Osteocyte (in vitro differentiated cells): Measurements from ENCODE around the gene C10orf105. TPM values are rescaled to one million over a fixed set of nuclear protein-coding genes. Genes with fewer than 3 reads are reported as not detected.

Experiments used
- DNase-seq: peaks from one replicate; pipeline ENCODE4 v3.0.0; 2021; ENCODE audit warnings: mixed read lengths; ENCODE audit not compliant: unreplicated experiment; ENCODE audit errors: extremely low spot score
- H3K27ac Mint-ChIP-seq: one replicate; pipeline ENCODE4 v1.8.0; 2021; ENCODE audit warnings: mild to moderate bottlenecking, mixed read lengths; ENCODE audit not compliant: unreplicated experiment
- H3K27me3 Mint-ChIP-seq: one replicate; pipeline ENCODE4 v1.8.0; 2021; ENCODE audit warnings: mixed read lengths; ENCODE audit not compliant: unreplicated experiment
- H3K36me3 Mint-ChIP-seq: one replicate; pipeline ENCODE4 v1.8.0; 2021; ENCODE audit warnings: mixed read lengths; ENCODE audit not compliant: unreplicated experiment
- H3K4me1 Mint-ChIP-seq: one replicate; pipeline ENCODE4 v1.8.0; 2021; ENCODE audit warnings: mixed read lengths; ENCODE audit not compliant: unreplicated experiment
- H3K4me3 Mint-ChIP-seq: one replicate; pipeline ENCODE4 v1.8.0; 2021; ENCODE audit warnings: mild to moderate bottlenecking, moderate library complexity, mixed read lengths; ENCODE audit not compliant: unreplicated experiment
- H3K9me3 Mint-ChIP-seq: one replicate; pipeline ENCODE4 v1.8.0; 2021; ENCODE audit warnings: mixed read lengths; ENCODE audit not compliant: unreplicated experiment
- total RNA-seq: library from RNA; stranded (reverse); gene quantifications from 2 replicates; pipeline ENCODE4 v1.2.1, GENCODE V29; 2021
- TF ChIP-seq, protein P1 (sequence below): fragments of 200-600 bp; sonication (generic); IDR thresholded peaks from 2 replicates; pipeline ENCODE4 v1.5.0; 2021; ENCODE audit warnings: antibody characterized with exemption, mild to moderate bottlenecking, moderate library complexity

The C10orf105 gene
- total RNA-seq, 1 donor from 2014 or later: not detected

DNA sequence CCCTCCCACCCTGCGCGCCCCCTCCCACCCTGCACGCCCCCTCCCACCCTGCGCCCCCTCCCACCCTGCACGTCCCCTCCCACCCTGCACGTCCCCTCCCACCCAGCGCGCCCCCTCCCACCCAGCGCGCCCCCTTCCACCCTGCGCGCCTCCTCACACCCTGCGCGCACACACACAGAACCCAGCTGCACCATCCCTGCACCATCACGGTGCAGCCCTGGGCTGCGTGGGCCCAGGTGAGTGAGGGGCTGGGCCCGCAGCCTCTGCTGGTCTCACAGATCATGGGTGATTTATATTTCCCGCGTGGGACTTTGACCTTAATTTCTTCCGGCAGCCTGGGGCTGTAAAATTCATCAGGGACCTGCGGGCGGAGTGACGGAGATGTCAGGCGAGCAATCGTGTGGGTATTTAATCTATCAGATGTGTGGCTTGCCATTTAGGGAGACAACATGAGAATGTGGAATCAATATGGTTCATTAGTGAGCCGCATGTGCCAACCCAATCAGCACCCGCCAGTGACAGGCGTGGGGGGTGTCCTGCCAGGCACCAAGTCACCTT, 57.7 kb downstream of the C10orf105 start:
- Mint-ChIP-seq H3K9me3 (no peaks in the 10 kb centered on the region), H3K27me3 (peaks cover 48% of the 10 kb centered on the region), H3K27ac (no peak overlapping the region), H3K4me3 (no peak overlapping the region), H3K36me3 (no peaks in the 10 kb centered on the region), H3K4me1 (no peaks in the 10 kb centered on the region)
- TF ChIP-seq, protein P1, sequence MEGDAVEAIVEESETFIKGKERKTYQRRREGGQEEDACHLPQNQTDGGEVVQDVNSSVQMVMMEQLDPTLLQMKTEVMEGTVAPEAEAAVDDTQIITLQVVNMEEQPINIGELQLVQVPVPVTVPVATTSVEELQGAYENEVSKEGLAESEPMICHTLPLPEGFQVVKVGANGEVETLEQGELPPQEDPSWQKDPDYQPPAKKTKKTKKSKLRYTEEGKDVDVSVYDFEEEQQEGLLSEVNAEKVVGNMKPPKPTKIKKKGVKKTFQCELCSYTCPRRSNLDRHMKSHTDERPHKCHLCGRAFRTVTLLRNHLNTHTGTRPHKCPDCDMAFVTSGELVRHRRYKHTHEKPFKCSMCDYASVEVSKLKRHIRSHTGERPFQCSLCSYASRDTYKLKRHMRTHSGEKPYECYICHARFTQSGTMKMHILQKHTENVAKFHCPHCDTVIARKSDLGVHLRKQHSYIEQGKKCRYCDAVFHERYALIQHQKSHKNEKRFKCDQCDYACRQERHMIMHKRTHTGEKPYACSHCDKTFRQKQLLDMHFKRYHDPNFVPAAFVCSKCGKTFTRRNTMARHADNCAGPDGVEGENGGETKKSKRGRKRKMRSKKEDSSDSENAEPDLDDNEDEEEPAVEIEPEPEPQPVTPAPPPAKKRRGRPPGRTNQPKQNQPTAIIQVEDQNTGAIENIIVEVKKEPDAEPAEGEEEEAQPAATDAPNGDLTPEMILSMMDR: no peak
- DNase-seq: no peak

Other genes with a start within 250 kb of the C10orf105 start
- gene VSIR, start 53.7 kb upstream of the C10orf105 start, total RNA-seq: 0.16 and 0.75 TPM in 2 replicates
- gene PSAP, start 131.5 kb upstream of the C10orf105 start, total RNA-seq: 1,262 and 1,314 TPM in 2 replicates
- 35.0 and 40.9 TPM in 2 replicates for gene CHST3, start 244.6 kb upstream of the C10orf105 start, total RNA-seq